Kidney (tissue), 14 donors: Measurements from ENCODE around the gene TREM1. TPM values are rescaled to one million over a fixed set of nuclear protein-coding genes. Genes with fewer than 3 reads are reported as not detected.

Source experiments
- DNase-seq, 5 donors: peaks; one replicate each; pipeline ENCODE4 v3.0.0-alpha.2; 2013 to 2020
- FAIRE-seq: peaks from 2 replicates; lab custom pipeline; 2012; peaks lifted over from hg19 to GRCh38; lab: Jason Lieb, UNC
- H3K27ac ChIP-seq, 2 donors: one replicate each; pipeline ENCODE4 v1.7.0; 2013; ENCODE audit warnings: low read depth in 2 of 2, low read length in 2 of 2, inconsistent platforms in 1 of 2
- H3K27me3 ChIP-seq: one replicate; pipeline ENCODE4 v1.7.1; 2013; ENCODE audit warnings: low read length, inconsistent platforms; ENCODE audit not compliant: control insufficient read depth, insufficient read depth
- H3K36me3 ChIP-seq, 3 donors: one replicate each; pipeline versions ENCODE4 v1.7.0 to v1.7.1; 2013; ENCODE audit warnings: low read length in 3 of 3, control low read depth in 1 of 3, inconsistent platforms in 1 of 3; ENCODE audit not compliant: insufficient read depth in 3 of 3, control insufficient read depth in 2 of 3
- H3K4me1 ChIP-seq, 3 donors: one replicate each; pipeline versions ENCODE4 v1.7.0 to v1.7.1; 2013; ENCODE audit warnings: low read length in 3 of 3, inconsistent platforms in 1 of 3, low read depth in 1 of 3; ENCODE audit not compliant: control insufficient read depth in 2 of 3, insufficient read depth in 2 of 3
- H3K4me3 ChIP-seq, 3 donors: one replicate each; pipeline versions ENCODE4 v1.7.0 to v1.8.1; 2013; ENCODE audit warnings: low read length in 3 of 3, control low read depth in 1 of 3, inconsistent platforms in 1 of 3
- H3K9ac ChIP-seq, 3 donors: one replicate each; pipeline versions ENCODE4 v1.7.0 to v1.7.1; 2013; ENCODE audit warnings: low read length in 3 of 3, control low read depth in 1 of 3, inconsistent platforms in 1 of 3
- H3K9me3 ChIP-seq, 3 donors: one replicate each; pipeline versions ENCODE4 v1.7.0 to v1.7.1; 2013; ENCODE audit warnings: low read length in 3 of 3, control low read depth in 1 of 3, inconsistent platforms in 1 of 3; ENCODE audit not compliant: control insufficient read depth in 2 of 3, insufficient read depth in 1 of 3
- CTCF ChIP-seq: IDR thresholded peaks from 3 replicates; pipeline ENCODE4 v1.5.1; 2012; ENCODE audit warnings: mild to moderate bottlenecking, moderate library complexity, borderline replicate concordance; ENCODE audit not compliant: insufficient read depth; ENCODE audit errors: extremely low read depth
- intact Hi-C: fragments of 100-400 bp; cut with DNase I; formaldehyde crosslinking; loops from one replicate; pipeline ENCODE4 v1.11.1; 2022
- polyA plus RNA-seq: library from polyadenylated mRNA; stranded (reverse); fragments of 350-450 nt; fragmentation: Illumina TruSeq; extraction: RNeasy Lipid Tissue Mini Kit (QIAGEN cat#74804); gene quantifications from one replicate; pipeline ENCODE4 v1.2.3, GENCODE V29; 2014; ENCODE audit warnings: low read depth, low replicate concordance; ENCODE audit not compliant: insufficient read depth
- total RNA-seq: library from RNA; stranded (reverse); fragmentation: NEBNext Ultra II Directional; extraction: Animal tissue kit (Norgen Biotek cat#: 25700); gene quantifications from one replicate; pipeline ENCODE4 v1.2.1, GENCODE V29; 2021
- donor health status: control.
- donor health status: control.
- donor health status: control.
- donor health status: control.
- donor health status: control.
- donor health status: DM: yes; HTN: yes; CAD: no.
- donor health status: Normal renal cell carcinoma (clear cell type).

Gene TREM1
- total and polyA plus RNA-seq, 2 donors from 2014 or later, result 1.4 TPM; not detected in 1

DNA sequence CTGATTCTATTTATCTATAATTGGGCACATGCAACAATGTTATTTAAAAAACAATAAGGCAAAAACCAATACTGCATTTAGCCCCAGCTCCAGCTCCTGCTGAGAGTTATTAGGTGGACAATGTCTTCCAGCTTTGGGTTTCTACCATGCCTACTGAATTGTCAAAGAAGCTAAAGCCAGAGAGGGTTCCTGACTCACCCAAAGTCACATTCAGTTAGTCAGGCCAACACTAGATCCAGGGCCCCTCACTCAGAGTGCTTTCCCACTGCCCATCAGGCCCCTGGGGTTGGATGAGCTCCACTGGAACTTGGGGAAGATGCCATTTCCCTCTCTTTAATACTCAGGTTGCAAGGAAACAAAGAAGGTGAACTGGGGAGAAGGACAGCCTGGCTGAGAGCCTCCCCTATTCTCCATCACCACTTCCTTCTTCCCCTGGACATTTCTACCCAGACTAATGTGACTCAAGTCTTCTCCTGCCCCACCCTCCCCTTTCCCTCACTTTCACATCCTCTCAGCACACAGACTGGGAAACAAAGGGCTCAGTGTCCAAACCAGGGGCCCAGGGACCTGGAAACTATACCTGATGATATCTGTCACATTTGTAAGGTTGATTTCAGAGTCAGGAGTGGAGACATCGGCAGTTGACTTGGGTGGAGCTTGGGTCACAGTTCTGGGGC is 6.0 kb downstream of the TREM1 start:
- no peaks in the 10 kb centered on the region for H3K27me3 ChIP-seq

DNA sequence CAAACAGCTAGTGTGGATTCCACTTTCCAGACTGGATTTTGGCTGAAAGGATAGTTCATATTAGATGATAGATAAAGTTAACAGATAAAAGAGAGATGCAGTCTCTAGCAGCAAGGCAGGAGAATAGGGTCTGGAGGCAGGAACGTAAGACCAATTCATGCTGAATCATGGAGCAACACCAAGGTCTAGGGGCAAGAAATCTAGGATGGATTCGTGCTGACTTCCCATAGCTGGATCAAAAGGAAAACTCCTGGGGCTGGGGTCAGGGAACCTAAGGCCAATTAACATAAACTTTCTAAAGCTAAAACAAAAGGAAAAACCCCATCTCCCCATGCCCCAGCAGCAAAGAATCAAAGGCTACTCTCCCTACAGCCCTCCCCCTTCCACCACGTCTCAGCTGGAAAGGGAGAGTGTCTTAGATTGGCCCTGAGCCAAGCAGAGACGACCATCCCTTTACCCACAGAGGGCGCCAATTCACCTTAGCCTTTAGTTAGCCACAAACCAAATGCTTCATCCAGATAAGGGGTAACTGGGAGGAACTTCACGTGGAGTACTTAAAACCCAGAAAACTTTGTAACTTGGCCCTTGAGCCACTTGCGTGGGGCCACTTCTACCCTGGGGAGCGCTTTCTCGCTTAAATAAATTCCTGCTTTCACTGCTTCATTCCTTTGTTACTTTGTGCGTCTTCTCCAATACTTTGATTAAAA is 7.6 kb downstream of the TREM1 start:
- intact Hi-C loops, result no loop called here
- peak; percentile 37 for TF ChIP-seq CTCF
- no peak overlapping the region for H3K9ac ChIP-seq
- H3K4me3 ChIP-seq, result no peak overlapping the region
- no peaks in the 10 kb centered on the region for H3K27me3 ChIP-seq
- no peak overlapping the region for H3K27ac ChIP-seq
- no peaks in the 10 kb centered on the region for H3K36me3 ChIP-seq
- H3K4me1 ChIP-seq, result no peaks in the 10 kb centered on the region
- DNase-seq, result peak in 4 of 5 donors; percentile 66 to 90 (median 74)
- FAIRE-seq, result no peak
- no peaks in the 10 kb centered on the region for H3K9me3 ChIP-seq

More for the DNA sequence above, 6.0 kb downstream of the TREM1 start:
- FAIRE-seq (no peak), DNase-seq (no peak)
- intact Hi-C loops, result no loop called here
- Histone ChIP-seq H3K27ac (no peak overlapping the region), H3K4me3 (no peak overlapping the region), H3K36me3 (no peaks in the 10 kb centered on the region), H3K9me3 (no peaks in the 10 kb centered on the region), H3K9ac (no peak overlapping the region), H3K4me1 (no peaks in the 10 kb centered on the region)
- no peak for TF ChIP-seq CTCF

DNA sequence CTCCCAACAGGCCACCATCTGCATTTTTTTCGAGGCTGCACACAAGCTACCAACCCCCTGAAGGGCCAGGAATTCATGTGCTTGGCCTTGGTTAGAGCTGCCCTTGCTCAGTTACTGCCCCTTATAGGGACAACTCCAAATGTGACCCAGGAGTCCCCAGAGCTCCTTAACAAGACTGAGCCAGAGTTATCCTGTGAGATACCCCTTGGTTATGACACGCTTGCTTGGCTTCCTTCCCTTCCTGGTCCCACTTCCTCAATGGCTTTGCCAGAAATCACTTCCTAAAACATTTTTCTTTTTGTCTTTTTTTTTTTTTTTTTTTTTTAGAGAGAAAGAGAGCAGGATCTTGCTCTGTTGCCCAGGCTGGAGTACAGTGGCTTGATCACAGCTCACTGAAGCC is 8.9 kb downstream of the TREM1 start:
- Histone ChIP-seq H3K4me3 (no peak overlapping the region), H3K36me3 (no peaks in the 10 kb centered on the region), H3K4me1 (no peaks in the 10 kb centered on the region), H3K9me3 (no peaks in the 10 kb centered on the region), H3K27ac (no peak overlapping the region), H3K27me3 (no peaks in the 10 kb centered on the region), H3K9ac (no peak overlapping the region)
- FAIRE-seq (no peak), DNase-seq (no peak)
- intact Hi-C loops, result no loop called here
- no peak for TF ChIP-seq CTCF
